HEK293 (cell line): Measurements from ENCODE around the gene AMOTL1.

Experiments
- CTCF ChIA-PET: fragments of 350-600 bp; formaldehyde crosslinking; extraction: SDS; loops from one replicate; lab custom pipeline; 2021; ENCODE audit warnings: antibody characterized with exemption; lab: Yijun Ruan, JAX
- POLR2A ChIA-PET: fragments of 300-600 bp; formaldehyde crosslinking; extraction: SDS; loops from one replicate; lab custom pipeline; 2020; ENCODE audit warnings: antibody characterized with exemption, inconsistent platforms; lab: Yijun Ruan, JAX
- H3K27ac ChIP-seq: fragments of 200-500 bp; sonication (Bioruptor generic); 2 replicates; pipeline ENCODE4 v1.5.1; 2014; ENCODE audit warnings: low read depth, low read length, control low read depth, inconsistent platforms; ENCODE audit errors: extremely low read depth
- H3K36me3 ChIP-seq, 2 experiments: fragments of 200-500 bp in 1 of 2; sonication (Bioruptor generic) in 1 of 2; 1 replicate in 1 of 2; 2 replicates in 1 of 2; pipeline ENCODE4 v1.5.1; 2014 to 2017; ENCODE audit warnings: inconsistent platforms in 2 of 2, low read length in 2 of 2; ENCODE audit not compliant: control insufficient read depth in 2 of 2, insufficient read depth in 1 of 2
- H3K4me1 ChIP-seq: fragments of 200-500 bp; sonication (Bioruptor generic); 2 replicates; pipeline ENCODE4 v1.5.1; 2014; ENCODE audit warnings: mild to moderate bottlenecking, low read length, inconsistent platforms; ENCODE audit not compliant: control insufficient read depth, insufficient read depth
- H3K4me3 ChIP-seq: 2 replicates; pipeline ENCODE4 v1.5.1; 2011; ENCODE audit warnings: low read depth, mild to moderate bottlenecking, control low read depth, low read length, moderate library complexity
- H3K9me3 ChIP-seq: fragments of 200-500 bp; sonication (Bioruptor generic); 2 replicates; pipeline ENCODE4 v1.5.1; 2014; ENCODE audit warnings: low read depth, low read length, inconsistent platforms; ENCODE audit not compliant: control insufficient read depth, insufficient read depth
- GLI4 ChIP-seq: fragments of 450-650 bp; formaldehyde crosslinking; IDR thresholded peaks from 2 replicates; pipeline ENCODE4 v1.5.1; 2016; ENCODE audit warnings: missing biosample characterization, missing genetic modification characterization
- KLF10 ChIP-seq: fragments of 450-650 bp; IDR thresholded peaks from 2 replicates; pipeline ENCODE4 v1.5.1; 2018; ENCODE audit warnings: missing biosample characterization, mild to moderate bottlenecking, missing genetic modification characterization
- MEIS1 ChIP-seq: sonication (generic); formaldehyde crosslinking; IDR thresholded peaks from 2 replicates; pipeline ENCODE4 v1.8.1; 2022; ENCODE audit warnings: missing genetic modification reagents, mild to moderate bottlenecking, borderline replicate concordance
- TRIM28 ChIP-seq: IDR thresholded peaks from 2 replicates; pipeline ENCODE4 v1.6.1; 2011; ENCODE audit warnings: low read length, control low read depth, borderline replicate concordance
- ZBTB44 ChIP-seq: fragments of 450-650 bp; IDR thresholded peaks from 2 replicates; pipeline ENCODE4 v1.5.1; 2018; ENCODE audit warnings: missing biosample characterization, mild to moderate bottlenecking, missing genetic modification characterization
- ZBTB8A ChIP-seq: fragments of 450-650 bp; formaldehyde crosslinking; IDR thresholded peaks from 2 replicates; pipeline ENCODE4 v1.5.1; 2016; ENCODE audit warnings: missing biosample characterization, missing genetic modification characterization
- ZFP37 ChIP-seq: fragments of 450-650 bp; formaldehyde crosslinking; IDR thresholded peaks from 2 replicates; pipeline ENCODE4 v1.5.1; 2016; ENCODE audit warnings: missing biosample characterization, missing genetic modification characterization
- ZFP69B ChIP-seq: fragments of 450-650 bp; formaldehyde crosslinking; IDR thresholded peaks from 2 replicates; pipeline ENCODE4 v1.5.1; 2016; ENCODE audit warnings: missing biosample characterization, missing genetic modification characterization
- ZNF132 ChIP-seq: fragments of 450-650 bp; formaldehyde crosslinking; IDR thresholded peaks from 2 replicates; pipeline ENCODE4 v1.5.1; 2017; ENCODE audit warnings: missing biosample characterization, missing genetic modification characterization, borderline replicate concordance
- ZNF138 ChIP-seq: fragments of 450-650 bp; formaldehyde crosslinking; IDR thresholded peaks from 2 replicates; pipeline ENCODE4 v1.5.1; 2016; ENCODE audit warnings: missing biosample characterization, missing genetic modification characterization, borderline replicate concordance
- ZNF26 ChIP-seq: fragments of 450-650 bp; formaldehyde crosslinking; IDR thresholded peaks from 2 replicates; pipeline ENCODE4 v1.5.1; 2016; ENCODE audit warnings: missing biosample characterization, missing genetic modification characterization
- ZNF274 ChIP-seq, 2 experiments: fragments of 200-500 bp in 1 of 2; fragments of 450-650 bp in 1 of 2; sonication (Bioruptor generic) in 1 of 2; formaldehyde crosslinking in 1 of 2; IDR thresholded peaks; 2 replicates each; pipeline versions ENCODE4 v1.5.1 to v1.6.1; 2014 to 2016; ENCODE audit warnings: borderline replicate concordance in 1 of 2, inconsistent platforms in 1 of 2, low read length in 1 of 2, missing biosample characterization in 1 of 2, missing genetic modification characterization in 1 of 2
- ZNF501 ChIP-seq: fragments of 450-650 bp; formaldehyde crosslinking; IDR thresholded peaks from 2 replicates; pipeline ENCODE4 v1.5.1; 2016; ENCODE audit warnings: missing biosample characterization, missing genetic modification characterization
- ZNF560 ChIP-seq: fragments of 450-650 bp; formaldehyde crosslinking; IDR thresholded peaks from 2 replicates; pipeline ENCODE4 v1.5.1; 2017; ENCODE audit warnings: missing biosample characterization, missing genetic modification characterization, borderline replicate concordance
- ZNF600 ChIP-seq: fragments of 450-650 bp; formaldehyde crosslinking; IDR thresholded peaks from 2 replicates; pipeline ENCODE4 v1.5.1; 2016; ENCODE audit warnings: missing biosample characterization, missing genetic modification characterization
- ZNF624 ChIP-seq: fragments of 450-650 bp; formaldehyde crosslinking; IDR thresholded peaks from 2 replicates; pipeline ENCODE4 v1.5.1; 2017; ENCODE audit warnings: missing biosample characterization, missing genetic modification characterization
- ZNF660 ChIP-seq: fragments of 450-650 bp; IDR thresholded peaks from 2 replicates; pipeline ENCODE4 v1.5.1; 2018; ENCODE audit warnings: missing biosample characterization, mild to moderate bottlenecking, missing genetic modification characterization
- ZNF830 ChIP-seq: fragments of 450-650 bp; IDR thresholded peaks from 2 replicates; pipeline ENCODE4 v1.5.0; 2018; ENCODE audit warnings: missing biosample characterization, missing genetic modification characterization, low read depth, mild to moderate bottlenecking, moderate library complexity

The AMOTL1 gene

GRCh38 chr11:94780432-94780831 is 12.3 kb downstream of the AMOTL1 start:
- Histone ChIP-seq H3K36me3 (no peaks in the 10 kb centered on the region), H3K9me3 (no peaks in the 10 kb centered on the region), H3K27ac (no peak overlapping the region), H3K4me1 (0 out of 2 replicates have a peak, but pooled peaks cover 12% of the 10 kb centered on the region), H3K4me3 (no peak overlapping the region)
- ChIA-PET POLR2A (interaction anchor here (0.8 kb wide), 1 partner anchor 13 kb away, joined by 3 read pairs; the partner anchor contains the start of gene AMOTL1), CTCF (interaction anchor here (1.2 kb wide), 1 partner anchor 32 kb away, joined by 5 read pairs; no protein-coding TSS in a partner anchor)
- TF ChIP-seq TRIM28 (no peak), MEIS1 (CRISPR knock-in tag) (no peak), KLF10 (tag by site-specific recombination) (no peak), ZFP69B (tag by site-specific recombination) (no peak), GLI4 (tag by site-specific recombination) (no peak), ZNF501 (tag by site-specific recombination) (no peak)

- no peak overlapping the region for H3K27ac ChIP-seq
- H3K9me3 ChIP-seq, result no peaks in the 10 kb centered on the region
- ChIA-PET CTCF (no interaction called here), POLR2A (interaction anchor here (0.7 kb wide), 1 partner anchor 46 kb away, joined by 4 read pairs; no protein-coding TSS in a partner anchor)
- H3K36me3 ChIP-seq, result no peaks in the 10 kb centered on the region
- H3K4me3 ChIP-seq, result no peak overlapping the region
- peaks cover 6% of the 10 kb centered on the region; the same call in 1 of the 2 replicates for H3K4me1 ChIP-seq
- TF ChIP-seq ZNF132 (tag by site-specific recombination) (no peak), ZNF600 (tag by site-specific recombination) (peak; percentile 83)
Observed at GRCh38 chr11:94781837-94782236, 13.7 kb downstream of the AMOTL1 start.

GRCh38 chr11:94782446-94782845 is 14.3 kb downstream of the AMOTL1 start:
- Histone ChIP-seq H3K4me1 (peaks cover 6% of the 10 kb centered on the region; the same call in 1 of the 2 replicates), H3K36me3 (no peaks in the 10 kb centered on the region), H3K9me3 (no peaks in the 10 kb centered on the region), H3K4me3 (no peak overlapping the region), H3K27ac (no peak overlapping the region)
- TF ChIP-seq ZNF501 (tag by site-specific recombination) (no peak), ZBTB8A (tag by site-specific recombination) (no peak), ZNF138 (tag by site-specific recombination) (no peak), ZBTB44 (tag by site-specific recombination) (no peak), ZNF26 (tag by site-specific recombination) (no peak), ZNF560 (tag by site-specific recombination) (no peak)
- CTCF ChIA-PET, result interaction anchor here (0.6 kb wide), 1 partner anchor 277 kb away, joined by 3 read pairs; no protein-coding TSS in a partner anchor
- POLR2A ChIA-PET, result no interaction called here

- TF ChIP-seq ZNF660, result no peak
- no peak for TF ChIP-seq ZNF624 (tag by site-specific recombination)
- no peak for TF ChIP-seq ZFP37 (tag by site-specific recombination)
- no peak for TF ChIP-seq ZNF274 (IDR thresholded peaks at IDR 0.05; ENCODE audit: low read length)
- TF ChIP-seq ZNF274 (tag by site-specific recombination; IDR thresholded peaks at IDR 0.05; ENCODE audit: borderline replicate concordance), result no peak
- no peak for TF ChIP-seq ZNF600 (tag by site-specific recombination)
- no peak for TF ChIP-seq ZNF830 (tag by site-specific recombination)
- Histone ChIP-seq H3K27ac (no peak overlapping the region), H3K36me3 (no peaks in the 10 kb centered on the region), H3K9me3 (no peaks in the 10 kb centered on the region), H3K4me1 (peaks cover 7% of the 10 kb centered on the region), H3K4me3 (no peak overlapping the region)
- POLR2A ChIA-PET, result no interaction called here
- CTCF ChIA-PET, result interaction anchor here (0.5 to 3.1 kb wide), 9 partner anchors 9 to 162 kb away, joined by 3 to 16 read pairs (median 3); no protein-coding TSS in a partner anchor
Observed at GRCh38 chr11:94784884-94785283, 16.7 kb downstream of the AMOTL1 start.
